RWPE2 (cell line): ENCODE results near the gene CELF2.

Experiments
- ATAC-seq: fragments of 200-7000 bp; cut with Tn5 transposase; 3 replicates; pipeline ENCODE4 v1.9.1; 2021; ENCODE audit warnings: low read depth
- DNase-seq: peaks from one replicate; pipeline ENCODE4 v3.0.0-alpha.2; 2020; ENCODE audit warnings: low spot score
- H3K27ac ChIP-seq: fragments of 450-650 bp; 2 replicates; pipeline ENCODE4 v1.5.1; 2017; ENCODE audit warnings: mild to moderate bottlenecking; ENCODE audit not compliant: poor library complexity, severe bottlenecking
- H3K27me3 ChIP-seq: fragments of 250-450 bp; sonication (Bioruptor Pico); 2 replicates; pipeline ENCODE4 v1.5.1; 2021; ENCODE audit warnings: mild to moderate bottlenecking, moderate library complexity; ENCODE audit not compliant: insufficient read depth, poor library complexity, severe bottlenecking
- H3K36me3 ChIP-seq: fragments of 250-450 bp; sonication (Bioruptor Pico); 2 replicates; pipeline ENCODE4 v1.5.1; 2020; ENCODE audit warnings: low read depth, mild to moderate bottlenecking, moderate library complexity
- H3K4me1 ChIP-seq: fragments of 250-450 bp; sonication (Bioruptor Pico); 2 replicates; pipeline ENCODE4 v1.5.1; 2021; ENCODE audit warnings: mild to moderate bottlenecking, moderate library complexity; ENCODE audit not compliant: insufficient read depth, poor library complexity, severe bottlenecking
- H3K4me3 ChIP-seq: fragments of 250-450 bp; sonication (Bioruptor Pico); 2 replicates; pipeline ENCODE4 v1.5.1; 2021; ENCODE audit warnings: mild to moderate bottlenecking, moderate library complexity; ENCODE audit not compliant: severe bottlenecking
- H3K9me3 ChIP-seq: fragments of 250-450 bp; sonication (Bioruptor Pico); 2 replicates; pipeline ENCODE4 v1.5.1; 2021; ENCODE audit warnings: mild to moderate bottlenecking, moderate library complexity; ENCODE audit not compliant: severe bottlenecking
- CTCF ChIP-seq: fragments of 450-650 bp; IDR thresholded peaks from one replicate; pipeline ENCODE4 v1.5.1; 2017; ENCODE audit warnings: mild to moderate bottlenecking, moderate library complexity; ENCODE audit not compliant: poor library complexity, severe bottlenecking

Gene CELF2

GRCh38 chr10:11154333-11154732, 136.7 kb downstream of the CELF2 start:
- Histone ChIP-seq H3K4me1 (no peaks in the 10 kb centered on the region), H3K9me3 (no peaks in the 10 kb centered on the region), H3K36me3 (no peaks in the 10 kb centered on the region), H3K4me3 (no peak overlapping the region), H3K27ac (no peak overlapping the region), H3K27me3 (no peaks in the 10 kb centered on the region)
- TF ChIP-seq CTCF = no peak
- DNase-seq (no peak), ATAC-seq (no peak)

- DNase-seq (no peak), ATAC-seq (no peak)
- Histone ChIP-seq H3K9me3 (no peaks in the 10 kb centered on the region), H3K36me3 (no peaks in the 10 kb centered on the region), H3K4me3 (no peak overlapping the region), H3K27me3 (no peaks in the 10 kb centered on the region), H3K27ac (no peak overlapping the region), H3K4me1 (no peaks in the 10 kb centered on the region)
- no peak for TF ChIP-seq CTCF
These were observed 137.3 kb downstream of the CELF2 start for GRCh38 chr10:11154849-11155498.

GRCh38 chr10:11156480-11156879, 138.8 kb downstream of the CELF2 start:
- no peak for DNase-seq
- H3K4me3 ChIP-seq = no peak overlapping the region
- no peaks in the 10 kb centered on the region for H3K27me3 ChIP-seq
- no peaks in the 10 kb centered on the region for H3K4me1 ChIP-seq
- H3K9me3 ChIP-seq = no peaks in the 10 kb centered on the region
- H3K27ac ChIP-seq = no peak overlapping the region
- TF ChIP-seq CTCF = no peak
- no peaks in the 10 kb centered on the region for H3K36me3 ChIP-seq
- no peak for ATAC-seq

- no peak for TF ChIP-seq CTCF
- no peaks in the 10 kb centered on the region for H3K36me3 ChIP-seq
- ATAC-seq = no peak
- H3K4me1 ChIP-seq = no peaks in the 10 kb centered on the region
- no peak overlapping the region for H3K4me3 ChIP-seq
- H3K9me3 ChIP-seq = no peaks in the 10 kb centered on the region
- DNase-seq = no peak
- H3K27ac ChIP-seq = no peak overlapping the region
- no peaks in the 10 kb centered on the region for H3K27me3 ChIP-seq
These were observed 139.8 kb downstream of the CELF2 start for GRCh38 chr10:11157292-11158076.

GRCh38 chr10:11158080-11158479, 140.4 kb downstream of the CELF2 start:
- Histone ChIP-seq H3K4me1 (no peaks in the 10 kb centered on the region), H3K27me3 (no peaks in the 10 kb centered on the region), H3K4me3 (no peak overlapping the region), H3K27ac (no peak overlapping the region), H3K9me3 (no peaks in the 10 kb centered on the region), H3K36me3 (no peaks in the 10 kb centered on the region)
- ATAC-seq (no peak), DNase-seq (no peak)
- TF ChIP-seq CTCF = no peak
